GM19351 (cell line): ENCODE data around the gene ALS2.
"Not testable (repeated sequence)": the region's sequence is repeated elsewhere in the genome, so short reads cannot be mapped to it uniquely, and the experiment has no call there.

ENCODE experiments used
- ATAC-seq: cut with Tn5 transposase; IDR thresholded peaks from one replicate; pipeline ENCODE4 v1.9.1; 2021; ENCODE audit warnings: mild to moderate bottlenecking, moderate library complexity; ENCODE audit not compliant: unreplicated experiment

Gene ALS2

GRCh38 chr2:201794294-201794693, 13.6 kb upstream of the ALS2 start:
- no peak for ATAC-seq

GRCh38 chr2:201793631-201794030, 12.9 kb upstream of the ALS2 start:
- ATAC-seq, result no peak

GRCh38 chr2:201790989-201791388, 10.3 kb upstream of the ALS2 start:
- no peak for ATAC-seq

- no peak for ATAC-seq
Observed at GRCh38 chr2:201790291-201790690, 9.6 kb upstream of the ALS2 start.

- no peak for ATAC-seq
Observed at GRCh38 chr2:201789395-201789794, 8.7 kb upstream of the ALS2 start.

GRCh38 chr2:201788371-201788770, 7.6 kb upstream of the ALS2 start:
- ATAC-seq, result no peak

- no peak for ATAC-seq
Observed at GRCh38 chr2:201786471-201786870, 5.7 kb upstream of the ALS2 start.

GRCh38 chr2:201785135-201785534, 4.4 kb upstream of the ALS2 start:
- ATAC-seq, result no peak

- no peak for ATAC-seq
Observed at GRCh38 chr2:201784563-201784962, 3.8 kb upstream of the ALS2 start.

- no peak for ATAC-seq
Observed at GRCh38 chr2:201781557-201782051, 871 bp upstream of the ALS2 start.

- ATAC-seq, result peak; percentile 13
Observed at GRCh38 chr2:201779901-201780673, 646 bp downstream of the ALS2 start.

GRCh38 chr2:201777869-201778268, 2.9 kb downstream of the ALS2 start:
- ATAC-seq, result no peak

GRCh38 chr2:201777043-201777442, 3.7 kb downstream of the ALS2 start:
- no peak for ATAC-seq

- no peak for ATAC-seq
Observed at GRCh38 chr2:201775326-201775725, 5.4 kb downstream of the ALS2 start.

- no peak for ATAC-seq
Observed at GRCh38 chr2:201774546-201774945, 6.2 kb downstream of the ALS2 start.

- ATAC-seq, result no peak
Observed at GRCh38 chr2:201773990-201774389, 6.7 kb downstream of the ALS2 start.

- ATAC-seq, result no peak
Observed at GRCh38 chr2:201769666-201770373, 10.9 kb downstream of the ALS2 start.

GRCh38 chr2:201768918-201769317, 11.8 kb downstream of the ALS2 start:
- ATAC-seq, result no peak

- ATAC-seq, result no peak
Observed at GRCh38 chr2:201765799-201766198, 14.9 kb downstream of the ALS2 start.

- ATAC-seq, result not testable (repeated sequence)
Observed at GRCh38 chr2:201764469-201764868, 16.3 kb downstream of the ALS2 start.

GRCh38 chr2:201761101-201761500, 19.6 kb downstream of the ALS2 start:
- no peak for ATAC-seq

GRCh38 chr2:201759567-201759966, 21.2 kb downstream of the ALS2 start:
- no peak for ATAC-seq
